B cell (primary cell): ENCODE results near the gene ZFX. TPM values are rescaled to one million over a fixed set of nuclear protein-coding genes. Genes with fewer than 3 reads are reported as not detected.

Source experiments
- ATAC-seq: fragments of 200-7000 bp; cut with Tn5 transposase; one replicate; pipeline ENCODE4 v1.10.0; 2021; ENCODE audit warnings: low read depth, mild to moderate bottlenecking, moderate number of reproducible peaks, moderate library complexity
- CTCF ChIA-PET: fragments of 350-600 bp; sonication (Branson Sonifier 250); formaldehyde crosslinking; loops from one replicate; lab custom pipeline; 2021; ENCODE audit warnings: antibody characterized with exemption, inconsistent platforms; lab: Charles Lee
- POLR2A ChIA-PET: fragments of 350-600 bp; sonication (Branson Sonifier 250); formaldehyde crosslinking; loops from one replicate; lab custom pipeline; 2021; ENCODE audit warnings: antibody characterized with exemption; lab: Charles Lee
- DNase-seq: peaks from one replicate; pipeline ENCODE4 v3.0.0; 2013
- H2AFZ ChIP-seq: 2 replicates; pipeline ENCODE4 v1.6.1; 2012; ENCODE audit warnings: mild to moderate bottlenecking, low read depth, low read length; ENCODE audit not compliant: insufficient read depth, poor library complexity, severe bottlenecking
- H3K27ac ChIP-seq, 2 donors: 1 replicate in 1 of 2; 2 replicates in 1 of 2; pipeline ENCODE4 v1.5.1; 2012 to 2013; ENCODE audit warnings: low read length in 2 of 2, mild to moderate bottlenecking in 2 of 2, moderate library complexity in 1 of 2
- H3K27me3 ChIP-seq, 4 experiments: fragments of 200-600 bp in 1 of 4; sonication (generic) in 1 of 4; replicated peaks in 1 of 4; 1 replicate in 2 of 4; 2 replicates in 2 of 4; pipeline versions ENCODE4 v1.6.1 to v1.7.0; 2013 to 2016; ENCODE audit warnings: low read length in 3 of 4, mild to moderate bottlenecking in 2 of 4, mixed read lengths in 1 of 4, moderate library complexity in 1 of 4; ENCODE audit not compliant: insufficient read depth in 4 of 4, control insufficient read depth in 3 of 4; ENCODE audit errors: control extremely low read depth in 1 of 4
- H3K36me3 ChIP-seq, 2 experiments: replicated peaks in 1 of 2; 1 replicate in 1 of 2; 2 replicates in 1 of 2; pipeline versions ENCODE4 v1.6.1 to v1.7.1; 2013; ENCODE audit warnings: low read length in 1 of 2; ENCODE audit not compliant: insufficient read depth in 2 of 2, control insufficient read depth in 1 of 2; ENCODE audit errors: control extremely low read depth in 1 of 2, extremely low read depth in 1 of 2
- H3K4me1 ChIP-seq, 2 donors: fragments of 200-600 bp in 1 of 2; sonication (generic) in 1 of 2; 1 replicate in 1 of 2; 2 replicates in 1 of 2; pipeline versions ENCODE4 v1.5.1 to v1.6.1; 2013 to 2017; ENCODE audit warnings: low read length in 2 of 2; ENCODE audit not compliant: control insufficient read depth in 2 of 2, insufficient read depth in 2 of 2
- H3K4me2 ChIP-seq: replicated peaks from 2 replicates; pipeline ENCODE3; 2012; ENCODE audit warnings: mild to moderate bottlenecking, low read depth, low read length; ENCODE audit not compliant: poor library complexity, severe bottlenecking
- H3K4me3 ChIP-seq, 5 experiments: fragments of 200-600 bp in 1 of 5; sonication (generic) in 1 of 5; 1 replicate in 3 of 5; 2 replicates in 2 of 5; pipeline versions ENCODE4 v1.5.1 to v1.7.0; 2011 to 2016; ENCODE audit warnings: low read length in 4 of 5, mild to moderate bottlenecking in 4 of 5, low read depth in 2 of 5, control low read depth in 1 of 5, moderate library complexity in 1 of 5; ENCODE audit not compliant: insufficient read depth in 1 of 5; ENCODE audit errors: control extremely low read depth in 1 of 5, extremely low read depth in 1 of 5
- H3K79me2 ChIP-seq: fragments of 200-600 bp; sonication (generic); one replicate; pipeline ENCODE4 v1.6.0; 2016; ENCODE audit warnings: low read length; ENCODE audit not compliant: control insufficient read depth, insufficient read depth
- H3K9ac ChIP-seq: fragments of 200-600 bp; sonication (generic); 2 replicates; pipeline ENCODE4 v1.6.1; 2017; ENCODE audit warnings: mild to moderate bottlenecking, low read length, moderate library complexity
- H3K9me3 ChIP-seq, 3 donors: one replicate each; pipeline versions ENCODE4 v1.6.1 to v1.7.1; 2013; ENCODE audit warnings: low read length in 2 of 3; ENCODE audit not compliant: control insufficient read depth in 2 of 3, insufficient read depth in 1 of 3; ENCODE audit errors: control extremely low read depth in 1 of 3
- H4K20me1 ChIP-seq: 2 replicates; pipeline ENCODE4 v1.6.0; 2012; ENCODE audit warnings: mild to moderate bottlenecking, low read length; ENCODE audit not compliant: insufficient read depth, control insufficient read depth, poor library complexity, severe bottlenecking
- H3K27ac Mint-ChIP-seq: one replicate; pipeline ENCODE4 v1.8.0; 2021; ENCODE audit warnings: mixed read lengths
- H3K27me3 Mint-ChIP-seq: one replicate; pipeline ENCODE4 v1.8.0; 2021; ENCODE audit warnings: mixed read lengths
- H3K4me1 Mint-ChIP-seq: one replicate; pipeline ENCODE4 v1.8.0; 2021; ENCODE audit warnings: mixed read lengths
- H3K4me3 Mint-ChIP-seq: one replicate; pipeline ENCODE4 v1.8.0; 2021; ENCODE audit warnings: mixed read lengths
- H3K9me3 Mint-ChIP-seq: one replicate; pipeline ENCODE4 v1.8.0; 2022; ENCODE audit warnings: mixed read lengths; ENCODE audit not compliant: insufficient read depth
- CTCF ChIP-seq: fragments of 200-600 bp; IDR thresholded peaks from one replicate; pipeline ENCODE4 v1.8.0; 2022; ENCODE audit warnings: antibody characterized with exemption, mild to moderate bottlenecking
- EZH2 ChIP-seq: IDR thresholded peaks from 2 replicates; pipeline ENCODE4 v1.6.1; 2012; ENCODE audit warnings: borderline replicate concordance, low read depth, mild to moderate bottlenecking, moderate library complexity, low read length; ENCODE audit not compliant: insufficient read depth, poor library complexity, severe bottlenecking
- WGBS: methylation state at CpG from one replicate; pipeline ENCODE4 v1.1.5; 2013; ENCODE audit warnings: missing lambda C conversion rate; ENCODE audit not compliant: insufficient coverage; 5-methylcytosine and 5-hydroxymethylcytosine counted together
- intact Hi-C: fragments of 100-400 bp; cut with micrococcal nuclease; formaldehyde crosslinking; loops from one replicate; pipeline ENCODE4 v1.10.0; 2022
- polyA plus RNA-seq: library from polyadenylated mRNA; depleted of rRNA; stranded (reverse); fragments of >200 nt; gene quantifications from 2 replicates; pipeline ENCODE4 v1.2.3, GENCODE V29; 2012
- total RNA-seq, 2 donors: library from RNA; stranded (reverse); fragments of 120-200 nt in 1 of 2; gene quantifications; 1 replicate in 1 of 2; 2 replicates in 1 of 2; pipeline versions ENCODE4 v1.2.3 to v1.2.4, GENCODE V29; 2013 to 2022

Gene ZFX
- total and polyA plus RNA-seq, 2 donors (not counting 1 experiment from before 2014, with no cell fraction given): 31.3 to 81.8 TPM

GRCh38 chrX:24173115-24173847, 23.8 kb downstream of the ZFX start:
- ATAC-seq: no peak
- Histone ChIP-seq H3K4me3 (no peak overlapping the region), H3K4me1 (peaks cover 20 to 27% of the 10 kb centered on the region in 2 donors), H3K9me3 (no peaks in the 10 kb centered on the region), H3K4me2 (no peak overlapping the region), H4K20me1 (peaks cover 71% of the 10 kb centered on the region), H3K27ac (no peak overlapping the region), H3K36me3 (peaks cover 0 to 25% of the 10 kb centered on the region in 2 experiments), H3K27me3 (no peaks in the 10 kb centered on the region), H3K79me2 (peaks cover 91% of the 10 kb centered on the region), H3K9ac (no peak overlapping the region), H2AFZ (no peak overlapping the region)
- Mint-ChIP-seq H3K4me1 (peaks cover 21% of the 10 kb centered on the region), H3K27me3 (no peaks in the 10 kb centered on the region), H3K9me3 (no peaks in the 10 kb centered on the region), H3K4me3 (no peak overlapping the region), H3K27ac (no peak overlapping the region)
- intact Hi-C loops: no loop called here
- TF ChIP-seq EZH2 (no peak), CTCF (no peak)
- POLR2A ChIA-PET: no interaction called here
- CTCF ChIA-PET: interaction anchor here (0.6 kb wide), 1 partner anchor 22 kb away, joined by 3 read pairs; no protein-coding TSS in a partner anchor
- WGBS: 97% methylated on average over 6 of the region's 11 CpGs
- DNase-seq: no peak

- H3K9me3 Mint-ChIP-seq: no peaks in the 10 kb centered on the region
- no peak overlapping the region for H3K27ac ChIP-seq
- no peak overlapping the region for H3K4me3 Mint-ChIP-seq
- ATAC-seq: no peak
- no peak overlapping the region for H3K4me3 ChIP-seq
- H3K79me2 ChIP-seq: peaks cover 91% of the 10 kb centered on the region
- DNase-seq: no peak
- intact Hi-C loops: no loop called here
- no CpG with 5 or more reads among the region's 1 CpG for WGBS
- H3K9me3 ChIP-seq: no peaks in the 10 kb centered on the region
- H3K27ac Mint-ChIP-seq: no peak overlapping the region
- no peaks in the 10 kb centered on the region for H3K27me3 ChIP-seq
- no peaks in the 10 kb centered on the region for H3K27me3 Mint-ChIP-seq
- peaks cover 8% of the 10 kb centered on the region for H3K4me1 Mint-ChIP-seq
- ChIA-PET CTCF (no interaction called here), POLR2A (no interaction called here)
- TF ChIP-seq EZH2 (no peak), CTCF (no peak)
- no peak overlapping the region for H3K4me2 ChIP-seq
- peaks cover 0 to 33% of the 10 kb centered on the region in 2 experiments for H3K36me3 ChIP-seq
- H3K9ac ChIP-seq: no peak overlapping the region
- peaks cover 66% of the 10 kb centered on the region for H4K20me1 ChIP-seq
- H3K4me1 ChIP-seq: peaks cover 3 to 8% of the 10 kb centered on the region in 2 donors
- H2AFZ ChIP-seq: no peak overlapping the region
These were observed 25.7 kb downstream of the ZFX start for GRCh38 chrX:24175276-24175675.
